Neural progenitor cell (in vitro differentiated cells): Measurements from ENCODE around the gene PRLR. TPM values are rescaled to one million over a fixed set of nuclear protein-coding genes. Genes with fewer than 3 reads are reported as not detected.

Experiments
- DNase-seq: peaks from one replicate; pipeline ENCODE4 v3.0.0-alpha.2; 2016; ENCODE audit warnings: low spot score
- H2AFZ ChIP-seq: fragments of 200-600 bp; sonication (generic); replicated peaks from 2 replicates; pipeline ENCODE4 v1.6.1; 2016; ENCODE audit warnings: antibody characterized with exemption
- H3F3A ChIP-seq: fragments of 200-600 bp; sonication (generic); 2 replicates; pipeline ENCODE4 v1.6.1; 2016; ENCODE audit warnings: antibody characterized with exemption, low read depth
- H3K27ac ChIP-seq: fragments of 200-600 bp; sonication (generic); 2 replicates; pipeline ENCODE4 v1.5.1; 2016; ENCODE audit warnings: mild to moderate bottlenecking
- H3K27me3 ChIP-seq: fragments of 200-600 bp; sonication (generic); 2 replicates; pipeline ENCODE4 v1.6.1; 2016; ENCODE audit warnings: mild to moderate bottlenecking, moderate library complexity
- H3K36me3 ChIP-seq: fragments of 200-600 bp; sonication (generic); 2 replicates; pipeline ENCODE4 v1.5.1; 2016
- H3K4me1 ChIP-seq: fragments of 200-600 bp; sonication (generic); 2 replicates; pipeline ENCODE4 v1.6.1; 2016; ENCODE audit warnings: mixed run types
- H3K4me2 ChIP-seq: fragments of 200-600 bp; sonication (generic); 2 replicates; pipeline ENCODE4 v1.6.1; 2016
- H3K4me3 ChIP-seq: fragments of 200-600 bp; sonication (generic); 2 replicates; pipeline ENCODE4 v1.5.1; 2016
- H3K79me2 ChIP-seq: fragments of 200-600 bp; sonication (generic); 2 replicates; pipeline ENCODE4 v1.6.1; 2016; ENCODE audit warnings: low read depth
- H3K9ac ChIP-seq: fragments of 200-600 bp; sonication (generic); 2 replicates; pipeline ENCODE4 v1.6.1; 2016
- H3K9me3 ChIP-seq: fragments of 200-600 bp; sonication (generic); 2 replicates; pipeline ENCODE4 v1.5.1; 2016; ENCODE audit warnings: low read depth
- H4K20me1 ChIP-seq: fragments of 200-600 bp; sonication (generic); 2 replicates; pipeline ENCODE4 v1.6.1; 2016; ENCODE audit warnings: low read depth
- H3K27ac Mint-ChIP-seq: 3 replicates; pipeline ENCODE4 v1.8.0; 2021; ENCODE audit warnings: mixed read lengths
- H3K27me3 Mint-ChIP-seq: 2 replicates; pipeline ENCODE4 v1.8.0; 2022; ENCODE audit warnings: low read depth, mild to moderate bottlenecking, inconsistent platforms, moderate library complexity, mixed read lengths; ENCODE audit not compliant: insufficient read depth
- H3K36me3 Mint-ChIP-seq: 3 replicates; pipeline ENCODE4 v1.8.0; 2021; ENCODE audit warnings: mixed read lengths
- H3K4me1 Mint-ChIP-seq: 3 replicates; pipeline ENCODE4 v1.8.0; 2021; ENCODE audit warnings: mixed read lengths
- H3K4me3 Mint-ChIP-seq: 3 replicates; pipeline ENCODE4 v1.8.0; 2021; ENCODE audit warnings: mild to moderate bottlenecking, moderate library complexity, mixed read lengths
- H3K9me3 Mint-ChIP-seq: 3 replicates; pipeline ENCODE4 v1.8.0; 2020; ENCODE audit warnings: mixed read lengths
- EZH2 ChIP-seq: fragments of 200-600 bp; sonication (generic); IDR thresholded peaks from 2 replicates; pipeline ENCODE4 v1.6.1; 2017; ENCODE audit warnings: antibody characterized with exemption, mild to moderate bottlenecking, moderate library complexity
- EZH2phosphoT487 ChIP-seq: fragments of 200-600 bp; sonication (generic); IDR thresholded peaks from 2 replicates; pipeline ENCODE4 v1.6.1; 2017; ENCODE audit warnings: antibody characterized with exemption
- total RNA-seq: library from RNA; depleted of rRNA; stranded (reverse); fragments of >200 nt; gene quantifications from 2 replicates; pipeline ENCODE4 v1.2.3, GENCODE V29; 2015; ENCODE audit warnings: low replicate concordance
- TF ChIP-seq, protein P1 (sequence below): fragments of 200-600 bp; sonication (generic); IDR thresholded peaks from 2 replicates; pipeline ENCODE4 v1.5.1; 2017; ENCODE audit warnings: antibody characterized with exemption, mild to moderate bottlenecking

Gene PRLR
- total RNA-seq, 1 donor from 2014 or later: 0.51 TPM

GRCh38 chr5:35127006-35127405 is 103.3 kb downstream of the PRLR start:
- H3K4me3 Mint-ChIP-seq: no peak overlapping the region
- H3K27me3 Mint-ChIP-seq: no peaks in the 10 kb centered on the region
- H3K4me1 Mint-ChIP-seq: no peaks in the 10 kb centered on the region
- DNase-seq: no peak
- H3K36me3 Mint-ChIP-seq: no peaks in the 10 kb centered on the region
- Histone ChIP-seq H3F3A (no peaks in the 10 kb centered on the region), H3K27me3 (no peaks in the 10 kb centered on the region), H3K4me2 (no peak overlapping the region), H3K36me3 (no peaks in the 10 kb centered on the region), H4K20me1 (no peaks in the 10 kb centered on the region), H3K4me1 (no peaks in the 10 kb centered on the region), H3K27ac (no peak overlapping the region), H3K9me3 (no peaks in the 10 kb centered on the region), H3K79me2 (no peaks in the 10 kb centered on the region), H3K4me3 (no peak overlapping the region), H2AFZ (no peak overlapping the region), H3K9ac (no peak overlapping the region)
- no peaks in the 10 kb centered on the region for H3K9me3 Mint-ChIP-seq
- no peak for TF ChIP-seq EZH2
- TF ChIP-seq EZH2phosphoT487: no peak
- TF ChIP-seq, protein P1, sequence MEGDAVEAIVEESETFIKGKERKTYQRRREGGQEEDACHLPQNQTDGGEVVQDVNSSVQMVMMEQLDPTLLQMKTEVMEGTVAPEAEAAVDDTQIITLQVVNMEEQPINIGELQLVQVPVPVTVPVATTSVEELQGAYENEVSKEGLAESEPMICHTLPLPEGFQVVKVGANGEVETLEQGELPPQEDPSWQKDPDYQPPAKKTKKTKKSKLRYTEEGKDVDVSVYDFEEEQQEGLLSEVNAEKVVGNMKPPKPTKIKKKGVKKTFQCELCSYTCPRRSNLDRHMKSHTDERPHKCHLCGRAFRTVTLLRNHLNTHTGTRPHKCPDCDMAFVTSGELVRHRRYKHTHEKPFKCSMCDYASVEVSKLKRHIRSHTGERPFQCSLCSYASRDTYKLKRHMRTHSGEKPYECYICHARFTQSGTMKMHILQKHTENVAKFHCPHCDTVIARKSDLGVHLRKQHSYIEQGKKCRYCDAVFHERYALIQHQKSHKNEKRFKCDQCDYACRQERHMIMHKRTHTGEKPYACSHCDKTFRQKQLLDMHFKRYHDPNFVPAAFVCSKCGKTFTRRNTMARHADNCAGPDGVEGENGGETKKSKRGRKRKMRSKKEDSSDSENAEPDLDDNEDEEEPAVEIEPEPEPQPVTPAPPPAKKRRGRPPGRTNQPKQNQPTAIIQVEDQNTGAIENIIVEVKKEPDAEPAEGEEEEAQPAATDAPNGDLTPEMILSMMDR: no peak
- no peak overlapping the region for H3K27ac Mint-ChIP-seq

DNA sequence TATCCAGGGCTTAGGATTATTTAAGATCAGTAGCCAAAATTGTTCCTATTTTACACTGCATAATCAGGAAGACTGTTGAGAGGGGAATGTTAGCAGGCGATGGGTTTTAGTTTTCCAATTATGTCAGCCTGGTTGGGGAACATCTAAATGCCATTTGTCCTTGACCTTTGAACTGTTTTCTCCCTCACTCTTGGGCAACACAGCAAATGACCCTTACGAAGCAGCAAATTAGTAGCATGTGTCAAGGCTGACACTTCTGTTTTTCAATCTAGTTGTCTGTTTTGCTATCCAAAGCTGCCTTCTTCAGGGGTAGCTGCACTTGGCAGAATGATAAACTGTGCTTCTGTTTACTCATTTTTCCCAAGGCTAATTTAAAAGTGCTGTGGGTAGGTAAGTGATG is 104.5 kb downstream of the PRLR start:
- no peak overlapping the region for H3K4me3 ChIP-seq
- H3K27me3 ChIP-seq: no peaks in the 10 kb centered on the region
- no peaks in the 10 kb centered on the region for H3K36me3 ChIP-seq
- H3K27ac ChIP-seq: no peak overlapping the region
- no peak overlapping the region for H3K9ac ChIP-seq
- TF ChIP-seq EZH2phosphoT487 (no peak), EZH2 (no peak)
- TF ChIP-seq, protein P1: no peak
- no peak overlapping the region for H3K4me2 ChIP-seq
- H2AFZ ChIP-seq: no peak overlapping the region
- Mint-ChIP-seq H3K36me3 (no peaks in the 10 kb centered on the region), H3K4me1 (no peaks in the 10 kb centered on the region), H3K27ac (no peak overlapping the region), H3K27me3 (no peaks in the 10 kb centered on the region), H3K4me3 (no peak overlapping the region), H3K9me3 (no peaks in the 10 kb centered on the region)
- no peaks in the 10 kb centered on the region for H3K79me2 ChIP-seq
- H3K9me3 ChIP-seq: no peaks in the 10 kb centered on the region
- H4K20me1 ChIP-seq: no peaks in the 10 kb centered on the region
- no peaks in the 10 kb centered on the region for H3F3A ChIP-seq
- no peak for DNase-seq
- H3K4me1 ChIP-seq: no peaks in the 10 kb centered on the region

DNA sequence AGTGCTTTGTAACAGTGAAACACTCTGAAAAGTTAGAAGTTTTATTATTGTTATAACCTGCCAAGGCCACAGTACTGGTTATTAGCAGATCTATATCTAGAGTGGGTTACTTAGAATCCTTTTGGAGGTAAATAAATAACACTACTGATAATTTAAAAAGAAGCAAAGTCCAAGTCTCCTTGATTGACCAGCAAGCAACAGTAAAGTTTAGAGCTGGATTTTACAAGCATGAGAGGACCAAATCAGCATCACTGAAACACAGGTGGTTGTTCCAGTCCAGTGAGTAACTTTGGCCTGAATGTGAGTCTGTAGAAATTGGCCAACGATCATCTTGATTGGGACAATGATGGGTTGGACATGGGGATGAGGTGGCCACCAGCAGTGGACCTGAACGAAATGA is 105.4 kb downstream of the PRLR start:
- Histone ChIP-seq H3K27me3 (no peaks in the 10 kb centered on the region), H3K4me2 (no peak overlapping the region), H3K9ac (no peak overlapping the region), H3K4me1 (no peaks in the 10 kb centered on the region), H2AFZ (no peak overlapping the region), H3F3A (no peaks in the 10 kb centered on the region), H3K27ac (no peak overlapping the region), H3K4me3 (no peak overlapping the region), H3K79me2 (no peaks in the 10 kb centered on the region), H3K36me3 (no peaks in the 10 kb centered on the region), H3K9me3 (no peaks in the 10 kb centered on the region), H4K20me1 (no peaks in the 10 kb centered on the region)
- Mint-ChIP-seq H3K27me3 (no peaks in the 10 kb centered on the region), H3K4me1 (no peaks in the 10 kb centered on the region), H3K4me3 (no peak overlapping the region), H3K9me3 (no peaks in the 10 kb centered on the region), H3K36me3 (no peaks in the 10 kb centered on the region), H3K27ac (no peak overlapping the region)
- DNase-seq: no peak
- TF ChIP-seq EZH2phosphoT487 (no peak), EZH2 (no peak)
- TF ChIP-seq, protein P1: no peak

DNA sequence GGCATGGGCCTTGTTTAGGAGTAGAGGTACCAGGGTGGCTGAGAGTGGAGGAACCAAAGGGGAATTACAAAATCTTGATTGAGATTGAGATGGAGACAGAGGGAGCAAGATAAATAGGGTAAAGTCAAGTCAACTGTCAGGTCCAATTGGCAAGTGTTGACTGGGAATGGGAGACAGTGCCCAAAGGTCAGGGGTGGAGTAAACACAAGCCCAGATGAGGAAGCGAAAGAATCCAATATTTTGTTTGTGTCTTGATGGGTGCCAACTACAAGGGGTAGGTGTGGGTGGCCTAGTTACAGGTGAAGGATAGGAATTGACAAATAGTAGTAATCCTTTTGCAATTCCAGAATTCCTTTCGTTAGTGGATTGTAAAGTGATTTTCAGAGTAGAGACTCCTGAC is 107.5 kb downstream of the PRLR start:
- Histone ChIP-seq H3K9ac (no peak overlapping the region), H4K20me1 (no peaks in the 10 kb centered on the region)

More for the DNA sequence above, 107.5 kb downstream of the PRLR start:
- no peak for TF ChIP-seq EZH2
- TF ChIP-seq EZH2phosphoT487: no peak
- TF ChIP-seq, protein P1: no peak
- no peak overlapping the region for H3K27ac ChIP-seq
- H3K4me2 ChIP-seq: no peak overlapping the region
- Mint-ChIP-seq H3K36me3 (no peaks in the 10 kb centered on the region), H3K27ac (no peak overlapping the region), H3K4me1 (no peaks in the 10 kb centered on the region), H3K4me3 (no peak overlapping the region), H3K9me3 (no peaks in the 10 kb centered on the region), H3K27me3 (no peaks in the 10 kb centered on the region)
- H3K9me3 ChIP-seq: no peaks in the 10 kb centered on the region
- H3K79me2 ChIP-seq: no peaks in the 10 kb centered on the region
- no peak overlapping the region for H3K4me3 ChIP-seq
- no peaks in the 10 kb centered on the region for H3K36me3 ChIP-seq
- H3K27me3 ChIP-seq: no peaks in the 10 kb centered on the region
- H3K4me1 ChIP-seq: no peaks in the 10 kb centered on the region
- DNase-seq: no peak
- no peak overlapping the region for H2AFZ ChIP-seq
- no peaks in the 10 kb centered on the region for H3F3A ChIP-seq
